HG02870 (cell line): Measurements from ENCODE around the gene MGARP.
A peak's percentile ranks its signal among the peaks of the same experiment; 100 is the strongest.
"Not testable (repeated sequence)": the region's sequence is repeated elsewhere in the genome, so short reads cannot be mapped to it uniquely, and the experiment has no call there.

ENCODE experiments used
- ATAC-seq: cut with Tn5 transposase; IDR thresholded peaks from one replicate; pipeline ENCODE4 v1.9.1; 2021; ENCODE audit warnings: mild to moderate bottlenecking, moderate library complexity; ENCODE audit not compliant: unreplicated experiment

MGARP gene

DNA sequence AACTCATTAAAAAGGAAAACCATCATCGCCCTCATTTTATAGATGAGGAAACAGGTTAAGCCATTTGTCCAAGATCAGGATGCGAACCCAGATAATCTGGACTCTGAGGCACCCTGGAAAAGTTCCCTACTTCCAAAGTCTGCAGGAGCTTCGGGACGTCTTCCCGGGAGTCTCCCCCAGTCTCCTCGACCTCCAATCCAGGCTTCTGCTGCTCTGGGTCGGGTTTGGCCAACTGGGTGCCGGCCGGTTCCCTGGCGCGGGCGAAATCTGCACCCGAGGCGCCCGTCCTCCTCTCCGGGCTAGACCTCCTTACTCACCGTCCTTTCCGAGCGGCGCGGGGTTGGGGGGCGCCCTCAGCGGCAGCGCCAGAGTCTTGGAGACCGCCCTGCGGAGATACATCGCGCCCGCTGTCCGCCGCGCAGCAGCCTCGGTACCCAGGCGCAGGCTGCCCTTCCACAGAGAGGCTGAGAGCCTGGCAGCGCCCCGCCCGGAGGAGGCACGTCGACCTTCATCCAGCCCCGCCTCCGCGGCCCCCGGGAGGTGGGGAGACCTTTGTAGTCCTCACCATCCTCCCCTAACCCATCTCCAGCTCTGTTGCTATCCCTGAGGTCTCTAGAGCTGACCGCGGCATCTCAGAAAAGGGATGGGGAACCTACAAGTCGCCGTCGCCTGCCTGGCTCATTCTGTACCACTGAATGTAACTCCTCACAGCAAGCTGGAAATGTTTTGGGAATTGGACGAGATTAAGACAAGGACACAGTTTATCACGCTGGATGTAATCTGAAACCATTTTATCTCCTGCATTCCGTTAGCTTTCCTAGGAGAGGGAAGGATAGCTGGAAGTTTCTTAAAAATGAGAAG lies at the start of gene MGARP:
TSS of gene MGARP (minus strand) at position 466 of the 861 bp plus-strand sequence. CDS start at position 399, 67 bp downstream.
- ATAC-seq, result no peak

DNA sequence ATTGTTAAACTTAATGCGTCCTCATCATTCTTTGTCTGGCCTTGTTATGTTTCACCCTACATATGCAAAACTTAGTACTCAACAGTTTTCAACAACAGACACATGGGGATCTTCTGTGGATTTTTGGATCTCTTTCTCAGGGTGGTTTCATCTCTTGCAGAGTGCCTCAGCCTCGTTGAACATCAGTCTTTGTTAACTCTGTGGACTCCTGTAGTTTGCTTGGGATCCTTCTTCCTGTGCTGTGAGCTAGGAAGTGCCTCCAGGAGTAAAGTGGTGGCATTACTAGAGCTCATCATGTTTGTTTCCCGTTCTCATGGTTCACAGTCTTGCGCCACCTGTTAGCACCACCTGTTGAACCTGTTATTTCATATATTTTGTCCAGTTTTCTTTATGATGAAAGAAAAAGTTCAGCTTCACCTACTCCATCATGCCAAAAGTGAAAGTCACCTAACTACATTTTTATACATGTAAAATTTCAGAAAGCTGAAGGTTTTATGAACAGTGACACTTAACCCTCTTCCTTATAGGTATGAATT lies 49.7 kb upstream of the MGARP start:
- no peak for ATAC-seq

- ATAC-seq, result no peak
Observed at GRCh38 chr4:139324620-139325019, 44.6 kb upstream of the MGARP start.

- ATAC-seq, result not testable (repeated sequence)
Observed at GRCh38 chr4:139322541-139322940, 42.5 kb upstream of the MGARP start.

DNA sequence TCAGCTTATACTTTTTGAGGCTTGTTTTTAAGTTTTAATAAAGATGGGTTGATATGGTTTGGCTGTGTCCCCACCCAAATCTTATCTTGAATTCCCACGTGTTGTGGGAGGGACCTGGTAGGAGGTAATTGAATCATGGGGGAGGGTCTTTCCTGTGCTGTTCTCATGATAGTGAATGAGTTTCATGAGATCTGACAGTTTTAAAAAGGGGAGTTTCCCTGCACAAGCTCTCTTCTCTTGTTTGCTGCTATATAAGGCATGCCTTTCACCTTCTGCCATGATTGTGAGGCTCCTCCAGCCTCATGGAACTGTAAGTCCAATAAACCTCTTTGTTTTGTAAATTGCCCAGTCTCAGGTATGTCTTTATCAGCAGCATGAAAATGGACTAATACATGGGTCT lies 42.0 kb upstream of the MGARP start:
- ATAC-seq, result not testable (repeated sequence)

DNA sequence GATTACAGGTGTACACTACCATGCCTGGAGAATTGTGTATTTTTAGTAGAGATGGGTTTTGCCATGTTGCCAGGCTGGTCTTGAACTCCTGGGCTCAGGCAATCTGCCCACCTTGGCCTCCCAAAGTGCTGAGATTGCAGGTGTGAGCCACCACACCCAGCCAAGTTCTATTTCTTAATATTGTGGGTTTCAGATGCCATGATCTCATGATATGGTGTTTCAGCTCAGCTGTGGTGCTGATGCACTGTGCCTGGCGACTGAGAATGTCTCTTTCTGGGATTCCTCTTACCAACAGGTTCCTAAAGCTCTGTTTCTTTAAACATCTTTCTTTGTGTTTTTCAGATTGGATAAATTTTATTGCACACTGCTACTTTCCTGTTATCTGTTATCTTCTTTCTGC lies 39.5 kb upstream of the MGARP start:
- ATAC-seq, result no peak

- no peak for ATAC-seq
Observed at GRCh38 chr4:139317635-139318034, 37.6 kb upstream of the MGARP start.

DNA sequence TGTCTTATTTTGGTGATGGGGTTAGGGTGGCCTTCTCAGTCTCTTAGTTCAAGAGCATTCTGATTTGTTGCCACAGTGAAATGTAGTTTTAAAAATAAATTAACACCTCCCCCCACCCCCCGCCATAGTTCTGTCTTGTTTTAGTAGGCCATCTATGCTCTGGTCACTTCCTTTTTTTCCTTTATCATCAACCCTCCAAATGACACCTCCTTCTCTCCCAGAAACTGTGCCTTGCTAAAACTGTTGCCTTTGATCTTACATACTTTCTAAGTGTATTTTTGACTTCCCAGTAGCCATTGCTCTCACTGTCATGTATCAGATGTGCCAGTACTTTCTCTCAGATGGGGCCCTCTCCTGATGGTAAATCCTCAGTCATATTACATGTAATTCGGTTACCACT lies 36.7 kb upstream of the MGARP start:
- no peak for ATAC-seq

DNA sequence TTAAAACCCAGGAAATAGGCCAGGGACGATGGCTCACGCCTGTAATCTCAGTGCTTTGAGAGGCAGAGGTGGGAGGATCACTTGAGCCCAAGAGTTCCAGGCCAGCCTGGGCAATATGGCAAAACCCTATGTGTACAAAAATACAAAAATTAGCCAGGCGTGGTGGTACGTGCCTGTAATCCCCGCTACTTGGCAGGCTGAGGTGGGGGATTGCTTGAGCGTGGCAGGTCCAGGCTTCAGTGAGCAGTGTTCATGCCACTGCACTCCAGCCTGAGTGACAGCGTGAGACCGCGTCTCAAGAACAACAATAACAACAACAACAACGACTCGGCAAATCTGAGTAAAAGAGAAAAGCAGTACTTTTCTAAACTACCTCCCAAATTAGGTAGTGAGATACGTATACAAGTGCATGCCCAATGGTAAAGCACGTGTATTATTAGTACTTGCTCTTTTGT lies 35.2 kb upstream of the MGARP start:
- ATAC-seq, result peak; percentile 58

- ATAC-seq, result no peak
Observed at GRCh38 chr4:139314047-139314800, 34.2 kb upstream of the MGARP start.

DNA sequence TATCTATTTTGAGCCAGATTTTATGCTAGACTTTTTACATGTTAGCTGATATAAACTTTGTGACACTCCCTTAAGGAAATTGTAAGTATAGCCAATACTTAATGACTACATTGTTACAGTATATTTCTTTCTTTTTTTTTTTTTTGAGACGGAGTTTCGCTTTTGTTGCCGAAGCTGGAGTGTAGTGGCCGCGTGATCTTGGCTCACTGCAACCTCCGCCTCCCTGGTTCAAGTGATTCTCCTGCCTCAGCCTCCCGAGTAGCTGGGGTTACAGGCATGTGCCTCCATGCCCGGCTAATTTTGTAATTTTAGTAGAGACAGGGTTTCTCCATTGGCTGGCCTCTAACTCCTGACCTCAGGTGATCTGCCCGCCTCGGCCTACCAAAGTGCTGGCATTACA lies 33.4 kb upstream of the MGARP start:
- not testable (repeated sequence) for ATAC-seq

DNA sequence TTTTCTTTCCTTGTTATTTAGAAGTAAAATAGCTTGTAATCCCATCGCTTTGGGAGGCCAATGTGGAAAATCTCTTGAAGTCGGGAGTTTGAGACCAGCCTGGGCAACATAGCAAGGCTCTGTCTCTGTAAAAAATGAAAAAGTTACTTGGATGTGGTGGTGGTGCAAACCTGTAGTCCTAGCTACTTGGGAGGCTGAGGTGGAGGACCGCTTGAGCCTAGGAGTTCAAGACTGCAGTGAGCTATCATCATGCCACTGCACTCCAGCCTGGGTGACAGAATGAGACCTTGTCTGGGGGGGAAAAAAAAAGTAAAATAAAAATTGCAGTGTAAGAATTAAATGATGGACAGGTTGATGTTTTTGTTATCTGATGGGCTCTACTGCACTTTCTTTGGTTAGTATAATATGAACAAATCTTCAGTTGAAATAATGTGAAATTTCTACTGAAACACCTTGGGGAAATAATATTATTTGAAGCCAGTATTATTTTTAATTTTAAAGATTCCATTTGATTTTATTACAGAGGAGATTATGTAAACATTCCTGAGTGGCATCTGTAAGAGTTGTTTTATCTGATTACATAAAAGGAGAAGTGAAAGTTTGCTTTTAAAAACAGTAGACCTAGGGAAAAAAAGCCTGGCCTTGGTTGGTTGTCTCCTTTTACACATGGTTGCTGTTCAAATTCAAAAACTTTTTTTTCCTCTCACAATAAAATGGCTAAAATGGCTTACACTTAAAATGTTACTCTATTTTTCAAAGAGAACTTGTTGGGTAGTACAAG lies 32.7 kb upstream of the MGARP start:
- ATAC-seq, result no peak

DNA sequence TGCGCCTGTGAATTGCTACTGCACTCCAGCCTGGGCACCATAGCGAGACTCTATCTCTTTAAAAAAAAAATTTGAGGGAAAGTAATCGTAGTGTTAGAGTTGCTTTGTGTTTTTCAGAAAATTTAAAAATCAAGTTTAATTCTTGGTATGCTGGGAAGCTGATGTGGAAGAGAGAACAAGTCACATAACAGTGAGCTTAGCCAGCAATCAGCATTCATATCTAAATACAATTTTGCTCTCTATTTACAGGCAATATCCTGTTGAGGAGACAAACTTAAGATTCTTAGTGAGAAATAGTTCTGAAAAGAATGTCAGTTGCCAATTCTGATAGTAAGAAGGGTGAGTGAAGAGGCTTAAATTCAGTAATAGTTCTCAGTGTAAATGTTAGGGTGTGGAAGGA lies 31.9 kb upstream of the MGARP start:
- ATAC-seq, result no peak

GRCh38 chr4:139304920-139305319 lies 24.9 kb upstream of the MGARP start:
- ATAC-seq, result no peak

DNA sequence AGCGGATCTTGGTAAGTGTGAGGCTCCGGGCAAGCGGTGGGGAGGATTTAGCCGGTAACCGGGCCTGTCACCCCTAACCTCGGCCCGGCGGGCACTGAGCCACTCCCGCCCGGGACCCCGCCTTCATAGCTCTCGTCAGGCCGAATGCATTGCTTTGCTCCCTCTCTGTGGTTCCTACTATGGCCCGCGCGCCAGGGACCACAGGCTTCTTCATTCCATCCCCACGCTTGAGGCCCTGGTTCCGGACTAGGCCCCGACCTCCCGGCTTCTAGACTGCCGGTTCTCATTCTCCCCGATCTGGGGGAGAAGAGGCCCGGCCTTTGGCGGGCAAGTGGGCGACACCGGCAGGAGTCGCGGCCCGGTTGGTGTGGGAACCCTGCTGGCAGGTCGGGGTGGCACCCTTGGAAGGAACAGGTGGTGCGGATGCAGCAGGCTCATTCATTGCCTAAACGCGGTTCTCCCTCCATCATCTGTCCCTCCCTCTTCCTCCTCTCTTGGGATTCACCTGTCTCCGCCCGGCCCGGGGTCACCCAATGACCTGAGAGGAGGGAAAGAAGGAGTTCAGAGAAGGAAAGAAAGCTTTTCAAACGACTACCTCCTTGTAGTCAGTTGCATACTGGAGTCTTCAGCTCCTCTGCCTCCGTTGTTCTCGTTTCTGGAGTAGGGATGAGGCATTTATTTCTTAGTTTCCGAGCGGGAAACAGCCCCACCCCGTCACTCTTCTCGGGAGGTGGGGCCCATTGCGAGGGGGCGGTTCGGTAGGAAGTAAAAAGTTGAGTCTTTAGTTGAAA lies 22.0 kb upstream of the MGARP start, which contains the start of gene NDUFC1:
TSS of gene NDUFC1 (minus strand) at position 657 of the 791 bp plus-strand sequence. CDS start 6,679 bp downstream, outside the sequence.
- ATAC-seq, result peak; percentile 36

DNA sequence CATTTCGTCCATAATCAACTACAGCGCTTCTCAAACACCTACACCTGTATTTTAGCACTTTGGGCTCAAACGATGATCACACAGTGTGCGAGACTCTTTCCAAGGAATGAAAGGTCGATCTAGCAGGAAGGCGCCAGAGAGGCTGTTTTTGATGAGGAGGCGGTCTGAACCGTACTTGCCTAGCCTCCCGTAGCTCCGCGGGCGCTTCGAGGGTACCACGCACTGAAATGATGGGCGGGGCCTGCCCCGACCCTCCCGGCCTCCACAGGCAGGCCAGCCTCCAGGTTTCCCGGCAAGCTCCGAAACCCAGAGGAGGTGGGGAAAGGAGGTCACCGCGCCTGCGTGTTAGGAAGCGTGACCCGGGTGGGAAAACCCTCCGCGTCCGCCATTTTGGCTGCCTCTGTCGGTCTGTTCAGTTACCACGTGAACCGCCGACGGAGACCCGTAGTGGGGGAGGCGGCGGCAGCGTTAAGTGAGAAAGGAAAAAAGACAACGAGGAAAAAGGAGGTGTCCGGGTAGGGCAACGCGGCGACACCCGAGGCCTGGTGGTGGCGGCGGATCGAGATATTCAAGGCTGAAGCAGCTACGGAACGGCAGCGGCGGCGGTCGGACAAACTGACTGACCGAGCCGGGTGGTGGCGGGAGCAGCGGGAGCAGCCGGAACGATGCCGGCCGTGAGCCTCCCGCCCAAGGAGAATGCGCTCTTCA lies 21.2 kb upstream of the MGARP start, which contains the start of gene NAA15:
TSS of gene NAA15 (plus strand) at position 393 of the 708 bp plus-strand sequence. CDS start at position 666, 273 bp downstream.
- peak; percentile 80 for ATAC-seq

DNA sequence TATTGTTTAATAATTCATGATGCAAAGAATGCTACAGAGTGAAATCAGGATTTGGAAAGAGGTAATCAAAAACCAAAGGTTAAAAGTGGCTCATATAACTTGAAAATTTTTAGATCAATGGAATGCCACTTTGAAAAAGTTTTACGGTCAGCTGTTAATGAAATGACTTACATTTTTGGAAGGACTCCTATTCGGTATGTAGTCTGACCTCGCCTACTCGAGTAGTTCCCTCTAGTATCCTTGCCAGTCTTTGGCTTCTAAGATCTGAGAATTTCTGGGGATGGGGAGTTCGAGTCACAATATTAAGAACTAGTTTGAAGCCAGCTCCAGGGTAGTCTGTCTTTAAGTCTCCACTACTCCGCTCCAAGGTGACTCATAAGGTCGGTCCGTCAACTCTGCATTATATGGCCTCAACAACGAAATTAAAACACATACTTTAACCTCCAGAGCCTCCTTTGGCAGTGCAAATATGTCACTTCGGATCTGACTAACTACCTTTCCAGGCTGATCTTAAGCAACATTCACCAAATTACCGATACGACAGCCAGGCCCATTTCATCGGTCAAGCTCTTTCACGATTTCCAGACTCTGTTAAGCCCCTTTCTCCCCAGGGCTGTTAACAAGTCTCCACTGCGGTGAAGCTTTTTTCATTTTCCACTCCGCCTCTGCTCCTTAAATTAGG lies 20.5 kb upstream of the MGARP start:
- peak; percentile 4 for ATAC-seq

DNA sequence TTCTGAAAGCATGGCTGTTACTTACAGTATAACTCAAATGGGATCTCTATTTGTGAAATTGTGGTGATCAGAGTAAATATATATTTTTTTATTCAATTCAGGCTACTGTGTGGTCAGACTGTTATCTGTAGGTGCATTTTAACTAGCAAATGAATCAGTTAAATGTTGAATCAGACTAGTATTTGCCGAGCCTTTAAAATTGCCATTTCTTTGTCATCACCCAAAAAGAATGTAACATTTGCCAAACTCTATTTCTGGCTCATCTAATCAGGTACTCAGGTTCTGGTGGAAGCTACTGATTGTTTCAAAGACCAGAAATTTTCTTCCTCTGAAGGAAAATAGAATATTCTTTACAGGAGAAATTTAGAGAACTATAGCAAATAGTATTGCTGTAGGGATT lies 19.5 kb upstream of the MGARP start:
- ATAC-seq, result no peak

- no peak for ATAC-seq
Observed at GRCh38 chr4:139297001-139297410, 17.0 kb upstream of the MGARP start.
